ENCODE results near the gene CCDC9B. TPM values are rescaled to one million over a fixed set of nuclear protein-coding genes. Genes with fewer than 3 reads are reported as not detected.

CCDC9B gene
- total RNA-seq, 2 donors from 2014 or later: 9.0 to 29.7 TPM

- no peak for DNase-seq (ENCODE audit: low spot score)
- Histone ChIP-seq H3K4me3 (no peak overlapping the region), H3K4me1 (replicated peaks) (peaks cover 5% of the 10 kb centered on the region), H3K27ac (no peak overlapping the region), H3K36me3 (no peaks in the 10 kb centered on the region), H3K27me3 (replicated peaks; ENCODE audit: insufficient read depth) (no peaks in the 10 kb centered on the region), H3K9me3 (no peaks in the 10 kb centered on the region)
- intact Hi-C loops (cut with DNase I): loop anchor here (10.0 kb wide), 1 partner anchor 81 kb away; the partner anchor contains the start of gene ANKRD63
- TF ChIP-seq POLR2A (IDR thresholded peaks at IDR 0.05) (no peak), POLR2AphosphoS5 (IDR thresholded peaks at IDR 0.05) (no peak)
- TF ChIP-seq, protein P1, sequence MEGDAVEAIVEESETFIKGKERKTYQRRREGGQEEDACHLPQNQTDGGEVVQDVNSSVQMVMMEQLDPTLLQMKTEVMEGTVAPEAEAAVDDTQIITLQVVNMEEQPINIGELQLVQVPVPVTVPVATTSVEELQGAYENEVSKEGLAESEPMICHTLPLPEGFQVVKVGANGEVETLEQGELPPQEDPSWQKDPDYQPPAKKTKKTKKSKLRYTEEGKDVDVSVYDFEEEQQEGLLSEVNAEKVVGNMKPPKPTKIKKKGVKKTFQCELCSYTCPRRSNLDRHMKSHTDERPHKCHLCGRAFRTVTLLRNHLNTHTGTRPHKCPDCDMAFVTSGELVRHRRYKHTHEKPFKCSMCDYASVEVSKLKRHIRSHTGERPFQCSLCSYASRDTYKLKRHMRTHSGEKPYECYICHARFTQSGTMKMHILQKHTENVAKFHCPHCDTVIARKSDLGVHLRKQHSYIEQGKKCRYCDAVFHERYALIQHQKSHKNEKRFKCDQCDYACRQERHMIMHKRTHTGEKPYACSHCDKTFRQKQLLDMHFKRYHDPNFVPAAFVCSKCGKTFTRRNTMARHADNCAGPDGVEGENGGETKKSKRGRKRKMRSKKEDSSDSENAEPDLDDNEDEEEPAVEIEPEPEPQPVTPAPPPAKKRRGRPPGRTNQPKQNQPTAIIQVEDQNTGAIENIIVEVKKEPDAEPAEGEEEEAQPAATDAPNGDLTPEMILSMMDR (IDR thresholded peaks at IDR 0.05): no peak
- WGBS: 83% methylated on average over 11 of the region's 11 CpGs
These were observed 25.1 kb upstream of the CCDC9B start for GRCh38 chr15:40365624-40366456.

DNA sequence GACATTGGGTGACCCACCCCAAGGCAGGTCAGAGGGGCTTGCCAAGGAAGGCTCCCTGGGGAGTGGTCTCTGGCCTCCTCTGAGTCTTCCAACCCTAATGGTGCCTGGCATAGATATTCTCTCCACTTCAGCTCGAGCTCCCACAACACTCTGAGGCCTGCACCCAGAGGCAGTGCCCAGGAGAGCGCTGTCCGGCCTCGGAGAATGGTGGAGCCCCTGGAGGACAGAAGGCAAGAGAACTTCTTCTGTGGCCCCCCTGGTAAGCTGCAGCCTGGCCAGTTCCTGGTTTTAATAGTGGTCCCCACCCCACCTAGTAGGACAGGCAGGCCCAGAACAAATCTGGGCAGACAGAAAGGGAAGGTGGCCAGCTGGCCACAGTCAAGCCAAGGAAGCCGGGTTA is 24.3 kb upstream of the CCDC9B start:
- WGBS: 87% methylated on average over 5 of the region's 5 CpGs
- Histone ChIP-seq H3K9me3 (no peaks in the 10 kb centered on the region), H3K27me3 (replicated peaks; ENCODE audit: insufficient read depth) (no peaks in the 10 kb centered on the region), H3K27ac (no peak overlapping the region), H3K36me3 (no peaks in the 10 kb centered on the region), H3K4me3 (no peak overlapping the region), H3K4me1 (replicated peaks) (peaks cover 5% of the 10 kb centered on the region)
- TF ChIP-seq, protein P1 (IDR thresholded peaks at IDR 0.05): no peak
- TF ChIP-seq POLR2AphosphoS5 (IDR thresholded peaks at IDR 0.05) (no peak), POLR2A (IDR thresholded peaks at IDR 0.05) (no peak)
- intact Hi-C loops (cut with DNase I): loop anchor here (10.0 kb wide), 1 partner anchor 80 kb away; the partner anchor contains the start of gene ANKRD63
- DNase-seq (ENCODE audit: low spot score): no peak

DNA sequence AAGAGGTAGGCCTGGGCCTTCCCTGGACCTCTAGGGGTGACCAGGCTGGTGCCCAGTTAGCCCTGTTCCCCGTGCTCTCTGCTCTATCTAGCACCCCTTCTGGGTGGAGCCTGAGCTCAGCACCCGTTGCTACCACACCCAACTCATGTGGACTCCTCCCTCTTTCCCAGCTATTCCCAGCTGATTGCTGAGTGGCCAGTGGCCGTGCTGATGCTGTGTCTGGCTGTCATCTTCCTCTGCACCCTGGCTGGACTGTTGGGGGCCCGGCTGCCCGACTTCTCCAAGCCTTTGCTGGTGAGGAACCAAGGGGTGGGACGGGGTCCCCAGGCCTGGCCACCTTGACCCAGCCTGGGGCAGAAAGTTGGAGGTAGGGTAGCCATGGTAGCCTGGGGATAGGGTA is 23.5 kb upstream of the CCDC9B start:
- no peak for TF ChIP-seq POLR2A (IDR thresholded peaks at IDR 0.05)
- TF ChIP-seq, protein P1 (IDR thresholded peaks at IDR 0.05): no peak
- TF ChIP-seq POLR2AphosphoS5 (IDR thresholded peaks at IDR 0.05): no peak
- WGBS: 77% methylated on average over 6 of the region's 6 CpGs
- Histone ChIP-seq H3K27ac (no peak overlapping the region), H3K9me3 (no peaks in the 10 kb centered on the region), H3K4me3 (no peak overlapping the region), H3K36me3 (no peaks in the 10 kb centered on the region), H3K27me3 (replicated peaks; ENCODE audit: insufficient read depth) (no peaks in the 10 kb centered on the region), H3K4me1 (replicated peaks) (peaks cover 5% of the 10 kb centered on the region)
- no peak for DNase-seq (ENCODE audit: low spot score)
- intact Hi-C loops (cut with DNase I): loop anchor here (10.0 kb wide), 1 partner anchor 79 kb away; the partner anchor contains the start of gene ANKRD63

GRCh38 chr15:40363611-40364010 is 22.9 kb upstream of the CCDC9B start:
- WGBS: 78% methylated on average over 8 of the region's 8 CpGs
- Histone ChIP-seq H3K27me3 (replicated peaks; ENCODE audit: insufficient read depth) (no peaks in the 10 kb centered on the region), H3K9me3 (no peaks in the 10 kb centered on the region), H3K27ac (no peak overlapping the region), H3K36me3 (no peaks in the 10 kb centered on the region), H3K4me3 (no peak overlapping the region), H3K4me1 (replicated peaks) (peaks cover 5% of the 10 kb centered on the region)
- no peak for DNase-seq (ENCODE audit: low spot score)
- no peak for TF ChIP-seq POLR2AphosphoS5 (IDR thresholded peaks at IDR 0.05)
- TF ChIP-seq, protein P1 (IDR thresholded peaks at IDR 0.05): no peak
- no peak for TF ChIP-seq POLR2A (IDR thresholded peaks at IDR 0.05)
- intact Hi-C loops (cut with DNase I): loop anchor here (10.0 kb wide), 1 partner anchor 79 kb away; the partner anchor contains the start of gene ANKRD63

Measured in prostate gland (tissue), 2 donors.